Endodermal cell (in vitro differentiated cells): ENCODE results near the gene DNAJC22. TPM values are rescaled to one million over a fixed set of nuclear protein-coding genes. Genes with fewer than 3 reads are reported as not detected.

Source experiments
- DNase-seq: peaks from one replicate; pipeline ENCODE4 v3.0.0-alpha.2; 2017
- H3K27ac ChIP-seq: 2 replicates; pipeline ENCODE4 v1.5.1; 2013; ENCODE audit warnings: mild to moderate bottlenecking, low read depth, low read length, moderate library complexity
- H3K27me3 ChIP-seq: 2 replicates; pipeline ENCODE4 v1.6.1; 2013; ENCODE audit warnings: mild to moderate bottlenecking, low read length, moderate library complexity; ENCODE audit not compliant: insufficient read depth, control insufficient read depth, poor library complexity, severe bottlenecking
- H3K36me3 ChIP-seq: 2 replicates; pipeline ENCODE4 v1.7.0; 2013; ENCODE audit warnings: mild to moderate bottlenecking, low read length, moderate library complexity; ENCODE audit not compliant: control insufficient read depth, insufficient read depth
- H3K4me1 ChIP-seq: one replicate; pipeline ENCODE4 v1.7.0; 2013; ENCODE audit warnings: low read length; ENCODE audit not compliant: control insufficient read depth, insufficient read depth
- H3K4me3 ChIP-seq: 2 replicates; pipeline ENCODE4 v1.5.1; 2013; ENCODE audit warnings: mild to moderate bottlenecking, low read length, moderate library complexity
- H3K9ac ChIP-seq: 2 replicates; pipeline ENCODE4 v1.6.1; 2013; ENCODE audit warnings: mild to moderate bottlenecking, low read length, moderate library complexity; ENCODE audit not compliant: poor library complexity, severe bottlenecking; ENCODE audit errors: extremely low read depth
- H3K9me3 ChIP-seq: 2 replicates; pipeline ENCODE4 v1.6.1; 2013; ENCODE audit warnings: mild to moderate bottlenecking, low read length, moderate library complexity; ENCODE audit not compliant: control insufficient read depth
- H3K27ac Mint-ChIP-seq: 2 replicates; pipeline ENCODE4 v1.8.0; 2020; ENCODE audit warnings: mixed read lengths
- H3K27me3 Mint-ChIP-seq: 2 replicates; pipeline ENCODE4 v1.8.0; 2021; ENCODE audit warnings: mild to moderate bottlenecking, mixed read lengths; ENCODE audit not compliant: insufficient read depth
- H3K36me3 Mint-ChIP-seq: 2 replicates; pipeline ENCODE4 v1.8.0; 2020; ENCODE audit warnings: low read depth, mixed read lengths
- H3K4me1 Mint-ChIP-seq: 2 replicates; pipeline ENCODE4 v1.8.0; 2020; ENCODE audit warnings: mixed read lengths
- H3K4me3 Mint-ChIP-seq: 2 replicates; pipeline ENCODE4 v1.8.0; 2020; ENCODE audit warnings: mild to moderate bottlenecking, moderate library complexity, mixed read lengths
- H3K9me3 Mint-ChIP-seq: 2 replicates; pipeline ENCODE4 v1.8.0; 2020; ENCODE audit warnings: mild to moderate bottlenecking, mixed read lengths
- WGBS, 2 experiments: methylation state at CpG; one replicate each; pipeline versions ENCODE4 v1.1.5 to v1.1.7; 2013; ENCODE audit warnings: missing lambda C conversion rate in 2 of 2, mixed read lengths in 1 of 2; ENCODE audit not compliant: insufficient coverage in 1 of 2, insufficient read length in 1 of 2; 5-methylcytosine and 5-hydroxymethylcytosine counted together
- total RNA-seq, 2 donors: library from RNA; stranded (reverse); fragmentation: NEBNext Ultra II Directional in 1 of 2; extraction: Animal tissue kit (Norgen Biotek cat#: 25700) in 1 of 2; gene quantifications; 2 replicates in 1 of 2; 3 replicates in 1 of 2; pipeline ENCODE4 v1.2.1, GENCODE V29; 2021
- TF ChIP-seq, protein P1 (sequence below): fragments of 200-600 bp; sonication (generic); conservative IDR thresholded peaks from 2 replicates; pipeline ENCODE4 v1.5.0; 2021; ENCODE audit warnings: antibody characterized with exemption, mild to moderate bottlenecking

Gene DNAJC22
- total RNA-seq, 2 donors from 2014 or later, result 1.9 to 4.6 TPM

DNA sequence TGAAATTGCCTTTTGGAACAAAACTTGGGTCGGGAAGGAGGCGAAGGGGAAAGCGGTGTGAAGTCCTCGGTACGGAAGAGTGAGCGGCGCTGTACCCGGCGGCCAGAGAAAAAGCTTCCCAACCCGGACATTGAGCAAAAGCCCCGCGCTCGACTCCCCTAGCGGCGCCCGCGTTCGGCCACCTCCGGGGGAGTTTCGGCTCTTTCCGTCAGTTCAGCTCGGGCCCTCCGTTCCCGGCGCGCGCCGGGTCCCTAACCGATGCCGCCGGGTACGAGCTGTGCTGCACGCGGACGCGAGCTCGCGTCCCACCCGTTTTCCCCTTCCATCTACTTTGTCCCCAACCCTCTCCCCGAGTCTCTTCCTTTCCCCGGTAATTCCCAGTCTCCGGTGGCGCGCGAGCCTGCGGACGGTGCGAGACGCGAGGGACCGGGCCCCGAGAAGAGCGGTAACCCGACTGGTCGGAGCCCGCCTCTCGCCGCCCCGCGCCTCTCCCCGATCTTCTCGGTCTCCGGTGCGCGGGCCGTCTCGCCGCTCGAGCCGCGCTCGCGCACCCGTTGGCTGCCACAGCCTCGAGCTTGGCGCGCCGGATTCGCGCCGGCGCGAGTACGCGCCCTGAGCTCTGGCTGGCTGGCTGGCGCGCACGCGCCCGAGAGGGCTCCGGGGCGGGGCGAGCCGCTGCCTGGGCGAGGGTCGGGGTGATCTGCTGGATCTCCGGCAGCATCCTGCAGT lies 20.1 kb downstream of the DNAJC22 start:
- H3K36me3 Mint-ChIP-seq, result peaks cover 8% of the 10 kb centered on the region
- H3K4me3 ChIP-seq, result peak overlapping the region; percentile 93
- peak overlapping the region; percentile 81 for H3K4me3 Mint-ChIP-seq
- peaks cover 6% of the 10 kb centered on the region for H3K4me1 ChIP-seq
- peaks cover 13% of the 10 kb centered on the region for H3K36me3 ChIP-seq
- H3K4me1 Mint-ChIP-seq, result peaks cover 15% of the 10 kb centered on the region
- peaks cover 16% of the 10 kb centered on the region for H3K27me3 Mint-ChIP-seq
- peak; percentile 98 for DNase-seq
- H3K9me3 Mint-ChIP-seq, result no peaks in the 10 kb centered on the region
- H3K27me3 ChIP-seq, result no peaks in the 10 kb centered on the region
- peak overlapping the region; percentile 99 for H3K27ac ChIP-seq
- peak overlapping the region; percentile 98 for H3K27ac Mint-ChIP-seq
- peak overlapping the region; percentile 91 for H3K9ac ChIP-seq
- TF ChIP-seq, protein P1, sequence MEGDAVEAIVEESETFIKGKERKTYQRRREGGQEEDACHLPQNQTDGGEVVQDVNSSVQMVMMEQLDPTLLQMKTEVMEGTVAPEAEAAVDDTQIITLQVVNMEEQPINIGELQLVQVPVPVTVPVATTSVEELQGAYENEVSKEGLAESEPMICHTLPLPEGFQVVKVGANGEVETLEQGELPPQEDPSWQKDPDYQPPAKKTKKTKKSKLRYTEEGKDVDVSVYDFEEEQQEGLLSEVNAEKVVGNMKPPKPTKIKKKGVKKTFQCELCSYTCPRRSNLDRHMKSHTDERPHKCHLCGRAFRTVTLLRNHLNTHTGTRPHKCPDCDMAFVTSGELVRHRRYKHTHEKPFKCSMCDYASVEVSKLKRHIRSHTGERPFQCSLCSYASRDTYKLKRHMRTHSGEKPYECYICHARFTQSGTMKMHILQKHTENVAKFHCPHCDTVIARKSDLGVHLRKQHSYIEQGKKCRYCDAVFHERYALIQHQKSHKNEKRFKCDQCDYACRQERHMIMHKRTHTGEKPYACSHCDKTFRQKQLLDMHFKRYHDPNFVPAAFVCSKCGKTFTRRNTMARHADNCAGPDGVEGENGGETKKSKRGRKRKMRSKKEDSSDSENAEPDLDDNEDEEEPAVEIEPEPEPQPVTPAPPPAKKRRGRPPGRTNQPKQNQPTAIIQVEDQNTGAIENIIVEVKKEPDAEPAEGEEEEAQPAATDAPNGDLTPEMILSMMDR, result peak; percentile 54
- no peaks in the 10 kb centered on the region for H3K9me3 ChIP-seq
- 0% methylated on average over 43 to 97 of the region's 97 CpGs for WGBS, 2 experiments

- Histone ChIP-seq H3K27me3 (no peaks in the 10 kb centered on the region), H3K9me3 (no peaks in the 10 kb centered on the region), H3K36me3 (peaks cover 13% of the 10 kb centered on the region), H3K27ac (peak within 1 kb of the TSS; percentile 99), H3K4me3 (peak within 1 kb of the TSS; percentile 93), H3K4me1 (peaks cover 6% of the 10 kb centered on the region), H3K9ac (peak within 1 kb of the TSS; percentile 91)
- Mint-ChIP-seq H3K27ac (peak within 1 kb of the TSS; percentile 98), H3K4me1 (peaks cover 15% of the 10 kb centered on the region), H3K27me3 (peaks cover 16% of the 10 kb centered on the region), H3K9me3 (no peaks in the 10 kb centered on the region), H3K36me3 (peaks cover 9% of the 10 kb centered on the region), H3K4me3 (peak within 1 kb of the TSS; percentile 81)
- WGBS, 2 experiments, result 0 to 1% methylated on average over 19 to 36 of the region's 52 CpGs
- TF ChIP-seq, protein P1, result no peak
- peak; percentile 100 for DNase-seq
These were observed 20.9 kb downstream of the DNAJC22 start, which contains the start of gene SPATS2 for GRCh38 chr12:49367381-49368239. Gene SPATS2, plus strand, starts transcription at chr12:49367462. Its CDS starts 93,551 bp downstream, at chr12:49461013.

DNA sequence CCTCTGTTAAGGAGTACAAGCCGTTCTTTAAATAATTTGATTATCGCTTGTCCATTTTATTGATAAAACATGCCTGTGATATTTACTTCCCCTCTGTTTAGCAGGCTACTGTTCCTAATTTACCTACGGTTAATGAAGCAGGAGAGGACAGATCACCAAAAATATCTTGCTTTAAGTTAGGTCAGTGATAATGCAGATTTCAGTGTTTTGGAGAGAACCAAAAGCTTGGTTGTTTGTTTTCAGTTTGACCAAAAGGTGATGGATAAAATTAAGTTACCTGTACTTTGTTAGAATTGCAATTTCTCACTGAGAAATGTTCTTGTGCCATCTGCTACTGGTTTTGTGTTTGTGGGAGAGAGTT lies 21.5 kb downstream of the DNAJC22 start:
- 30 to 32% methylated on average over 3 of the region's 3 CpGs for WGBS, 2 experiments
- peaks cover 14% of the 10 kb centered on the region for H3K36me3 ChIP-seq
- H3K36me3 Mint-ChIP-seq, result peaks cover 13% of the 10 kb centered on the region
- H3K27ac ChIP-seq, result no peak overlapping the region
- no peaks in the 10 kb centered on the region for H3K27me3 ChIP-seq
- H3K9ac ChIP-seq, result peak overlapping the region; percentile 91
- peak overlapping the region; percentile 93 for H3K4me3 ChIP-seq
- H3K9me3 Mint-ChIP-seq, result no peaks in the 10 kb centered on the region
- TF ChIP-seq, protein P1, result no peak
- peaks cover 15% of the 10 kb centered on the region for H3K4me1 Mint-ChIP-seq
- H3K4me3 Mint-ChIP-seq, result peak overlapping the region; percentile 81
- no peaks in the 10 kb centered on the region for H3K9me3 ChIP-seq
- H3K4me1 ChIP-seq, result peaks cover 6% of the 10 kb centered on the region
- peak overlapping the region; percentile 85 for H3K27ac Mint-ChIP-seq
- no peak for DNase-seq
- H3K27me3 Mint-ChIP-seq, result peaks cover 16% of the 10 kb centered on the region
